OCI-LY3 (cell line): Measurements from ENCODE around the gene ADAT2.

Source experiments
- CTCF ChIP-seq: fragments of 200-600, 300-600 bp; sonication (generic); IDR thresholded peaks from 2 replicates; pipeline ENCODE4 v1.5.1; 2014; ENCODE audit warnings: antibody characterized with exemption, low read length, low read depth
- EZH2phosphoT487 ChIP-seq: fragments of 200-600 bp; shearing (Covaris generic); IDR thresholded peaks from 2 replicates; pipeline ENCODE4 v1.6.1; 2018; ENCODE audit warnings: antibody characterized with exemption, mixed run types, low read depth

GRCh38 chr6:143390278-143390677 is 60.2 kb downstream of the ADAT2 start:
- TF ChIP-seq CTCF (no peak), EZH2phosphoT487 (no peak)
